GM21717 (cell line): ENCODE results near the gene DNM1L.
"Not testable (repeated sequence)": the region's sequence is repeated elsewhere in the genome, so short reads cannot be mapped to it uniquely, and the experiment has no call there.

ENCODE experiments used
- ATAC-seq: cut with Tn5 transposase; IDR thresholded peaks from one replicate; pipeline ENCODE4 v1.9.1; 2021; ENCODE audit warnings: mild to moderate bottlenecking, moderate library complexity; ENCODE audit not compliant: unreplicated experiment

DNM1L gene

DNA sequence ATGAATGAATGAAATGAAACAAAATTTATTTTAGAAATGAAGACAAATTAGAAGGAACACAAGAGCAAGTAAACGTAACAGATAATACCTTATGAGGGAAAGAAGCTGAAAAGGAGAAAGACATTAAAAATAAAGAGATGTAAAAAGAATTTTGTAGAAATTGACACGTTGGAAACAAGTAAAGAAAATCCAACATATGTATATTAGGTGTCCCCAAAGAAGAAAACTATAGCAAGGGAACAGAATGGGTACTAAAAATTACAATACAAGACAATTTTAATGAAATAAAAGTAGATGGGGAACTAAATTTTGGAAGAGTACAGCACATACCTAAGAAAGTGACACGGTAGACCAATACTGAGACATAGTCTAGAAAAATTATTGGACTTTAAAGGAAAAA lies 16.7 kb downstream of the DNM1L start:
- ATAC-seq: no peak

GRCh38 chr12:32697445-32697844 lies 18.3 kb downstream of the DNM1L start:
- ATAC-seq: no peak

- ATAC-seq: no peak
Observed at GRCh38 chr12:32698285-32698684, 19.2 kb downstream of the DNM1L start.

GRCh38 chr12:32699437-32699836 lies 20.3 kb downstream of the DNM1L start:
- not testable (repeated sequence) for ATAC-seq

DNA sequence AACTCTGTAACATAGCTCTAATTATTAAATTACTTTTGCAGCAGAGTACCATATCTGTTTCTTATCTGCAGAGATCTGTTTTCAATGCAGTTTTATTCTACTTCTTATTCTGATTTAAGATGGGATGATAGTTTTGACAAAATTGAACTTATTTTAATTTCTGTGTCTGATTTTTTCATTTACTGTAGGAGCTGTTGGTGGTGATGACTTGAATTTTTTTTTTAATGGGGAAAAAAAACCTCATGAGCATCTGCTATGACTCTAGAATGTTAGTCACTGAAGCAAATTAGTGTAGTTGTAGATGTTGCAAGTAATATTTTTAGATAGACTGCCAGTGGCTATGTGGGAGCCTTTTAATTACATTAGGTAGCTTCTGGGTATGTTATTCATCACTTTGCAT lies 23.4 kb downstream of the DNM1L start:
- ATAC-seq: no peak

- no peak for ATAC-seq
Observed at GRCh38 chr12:32702946-32703345, 23.8 kb downstream of the DNM1L start.

DNA sequence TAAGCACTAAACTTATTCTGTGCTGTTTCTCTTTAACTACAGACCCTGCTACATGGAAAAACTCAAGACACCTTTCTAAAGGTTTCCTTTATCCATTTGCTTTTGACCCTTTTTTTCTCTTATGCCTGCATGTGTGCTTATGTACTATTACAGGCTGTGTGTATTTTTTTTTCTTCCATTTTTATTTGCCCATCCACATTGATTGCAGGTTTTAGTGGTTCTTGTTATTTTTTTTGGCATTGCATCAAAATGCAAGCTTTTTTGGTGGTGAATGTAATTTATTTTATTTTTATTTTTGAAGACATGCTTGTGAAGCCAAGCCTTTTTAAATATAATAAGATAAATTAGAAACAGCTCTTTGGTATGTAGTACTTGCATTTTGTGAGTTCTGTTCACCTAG lies 26.7 kb downstream of the DNM1L start:
- ATAC-seq: no peak

DNA sequence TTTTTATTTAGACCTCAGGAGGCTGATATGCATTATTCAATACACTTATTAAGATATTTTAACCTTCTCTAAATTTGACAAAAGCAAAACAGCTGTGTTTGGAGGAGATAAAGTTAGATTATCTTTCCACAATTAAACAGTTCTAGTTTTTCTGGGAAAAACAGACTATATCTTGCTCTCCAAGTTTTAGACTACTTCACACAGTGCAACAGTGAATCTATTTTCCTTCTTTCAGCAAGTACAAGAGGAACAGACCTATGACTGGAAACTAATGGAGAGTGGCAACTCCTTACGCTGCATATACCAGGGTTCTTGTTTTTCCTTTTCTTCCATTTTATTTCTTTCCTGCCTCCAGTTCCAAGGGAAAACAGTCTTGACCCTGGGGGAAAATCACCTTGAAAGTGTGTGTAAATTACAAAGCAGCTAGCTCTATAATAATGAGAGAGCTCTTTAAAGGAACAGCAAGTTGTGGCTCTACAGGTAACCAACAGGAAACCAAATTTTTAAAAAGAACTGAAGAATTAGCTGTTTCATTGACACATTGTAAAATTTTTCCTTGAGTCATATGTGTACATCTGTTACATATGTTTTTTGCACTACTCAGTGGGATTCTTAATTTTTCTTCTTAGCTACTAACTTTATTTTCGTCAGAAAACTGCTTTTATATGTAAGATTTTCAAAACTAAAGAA lies 27.4 kb downstream of the DNM1L start:
- no peak for ATAC-seq

GRCh38 chr12:32708926-32709325 lies 29.8 kb downstream of the DNM1L start:
- ATAC-seq: no peak

GRCh38 chr12:32714772-32715171 lies 35.7 kb downstream of the DNM1L start:
- ATAC-seq: no peak

DNA sequence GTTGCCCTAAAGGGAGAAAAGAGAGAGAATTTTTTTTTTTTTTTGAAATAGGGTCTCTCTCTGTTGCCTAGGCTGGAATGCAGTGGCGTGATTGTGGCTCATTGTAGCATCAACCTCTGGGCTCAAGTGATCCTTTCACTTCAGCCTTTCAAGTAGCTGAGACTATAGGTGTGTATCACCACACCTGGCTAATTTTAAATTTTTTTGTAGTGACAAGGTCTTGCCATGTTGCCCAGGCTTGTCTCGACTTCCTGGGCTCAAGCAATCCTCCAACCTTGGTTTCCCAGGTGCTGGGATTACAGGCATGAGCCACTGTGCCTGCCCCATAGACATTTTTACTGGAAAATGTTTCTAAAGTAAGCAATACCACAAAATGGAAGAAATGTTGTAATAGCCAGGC lies 39.8 kb downstream of the DNM1L start:
- no peak for ATAC-seq

DNA sequence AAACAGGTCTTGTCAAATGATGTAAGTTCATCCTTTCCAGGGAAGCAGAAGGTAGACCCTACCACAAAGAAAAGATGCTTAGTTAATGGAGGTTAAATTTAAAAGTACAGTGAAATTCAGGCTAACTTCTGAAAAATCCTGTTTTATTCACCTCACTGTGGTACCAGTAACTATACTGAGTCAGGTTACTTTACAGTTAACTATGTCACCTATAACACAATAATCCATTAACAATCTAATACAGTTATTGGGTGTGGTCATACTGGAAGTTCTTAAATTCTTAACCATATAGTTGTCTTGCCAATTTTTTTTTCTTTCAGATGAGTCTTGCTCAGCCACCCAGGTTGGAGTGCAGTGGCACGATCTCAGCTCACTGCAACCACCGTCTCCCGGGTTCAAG lies 46.2 kb downstream of the DNM1L start:
- ATAC-seq: not testable (repeated sequence)

DNA sequence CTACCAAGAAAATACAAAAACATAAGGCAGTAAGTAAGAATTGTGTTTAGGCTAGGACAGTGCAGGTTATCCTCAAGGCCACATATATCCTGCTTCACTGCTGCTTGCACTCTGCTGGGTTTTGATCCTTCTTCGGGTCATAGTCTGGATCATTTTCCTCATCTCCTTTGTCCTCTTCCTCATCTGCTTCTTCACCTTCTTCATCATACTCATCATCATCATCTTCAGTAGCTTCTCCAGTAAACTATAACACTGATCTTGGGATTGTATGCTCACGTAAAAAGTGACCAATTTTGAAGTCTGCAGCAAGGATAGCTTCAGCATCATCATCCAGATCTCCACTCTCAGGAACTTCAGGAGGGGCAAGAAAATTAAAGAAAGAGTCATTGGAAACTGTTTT lies 47.2 kb downstream of the DNM1L start:
- no peak for ATAC-seq

- no peak for ATAC-seq
Observed at GRCh38 chr12:32727237-32727636, 48.1 kb downstream of the DNM1L start.

- no peak for ATAC-seq
Observed at GRCh38 chr12:32734952-32735351, 55.9 kb downstream of the DNM1L start.

DNA sequence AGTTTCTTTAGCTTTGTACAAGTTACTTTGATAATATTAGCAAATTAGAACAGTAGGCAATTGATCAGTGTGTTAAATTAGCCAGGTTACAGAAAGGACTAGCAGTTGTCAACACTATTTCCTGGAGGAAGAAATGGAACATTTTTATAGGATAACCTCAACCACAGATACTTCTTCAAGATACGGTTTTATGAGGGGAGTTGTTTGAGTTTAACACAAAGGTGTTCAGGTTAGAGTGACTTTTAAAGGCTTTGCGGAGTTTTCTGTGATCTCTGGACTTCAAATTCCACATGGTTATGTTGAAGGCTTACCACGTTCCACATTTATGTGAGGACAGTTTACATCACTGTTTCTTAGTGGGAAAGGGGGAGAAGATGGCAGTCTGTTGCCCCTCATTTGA lies 57.3 kb downstream of the DNM1L start:
- no peak for ATAC-seq

- no peak for ATAC-seq
Observed at GRCh38 chr12:32737715-32738114, 58.6 kb downstream of the DNM1L start.

GRCh38 chr12:32739279-32739678 lies 60.2 kb downstream of the DNM1L start:
- ATAC-seq: no peak

- ATAC-seq: no peak
Observed at GRCh38 chr12:32742133-32742532, 63.0 kb downstream of the DNM1L start.

- no peak for ATAC-seq
Observed at GRCh38 chr12:32743264-32743663, 64.2 kb downstream of the DNM1L start.

GRCh38 chr12:32753605-32754004 lies 74.5 kb downstream of the DNM1L start:
- no peak for ATAC-seq

DNA sequence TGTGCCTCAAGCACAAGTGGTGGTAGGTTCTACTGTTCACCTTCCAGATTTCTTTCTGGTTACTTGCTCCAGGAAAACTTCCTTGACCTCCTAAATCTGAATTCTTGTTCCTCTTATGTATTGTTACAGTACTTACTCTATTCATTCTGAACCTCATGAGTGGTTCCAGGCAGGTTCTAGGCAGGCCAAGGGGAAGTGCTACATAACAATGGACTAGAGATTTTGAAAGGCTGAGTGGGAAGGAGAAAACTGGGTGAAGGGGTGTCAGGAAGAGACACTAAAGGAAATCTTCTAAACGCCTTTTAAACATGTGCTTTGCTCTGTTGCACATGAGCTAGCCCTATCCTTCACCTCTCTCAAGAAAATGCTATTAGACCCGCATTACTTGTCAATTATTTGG lies 75.0 kb downstream of the DNM1L start:
- ATAC-seq: no peak

DNA sequence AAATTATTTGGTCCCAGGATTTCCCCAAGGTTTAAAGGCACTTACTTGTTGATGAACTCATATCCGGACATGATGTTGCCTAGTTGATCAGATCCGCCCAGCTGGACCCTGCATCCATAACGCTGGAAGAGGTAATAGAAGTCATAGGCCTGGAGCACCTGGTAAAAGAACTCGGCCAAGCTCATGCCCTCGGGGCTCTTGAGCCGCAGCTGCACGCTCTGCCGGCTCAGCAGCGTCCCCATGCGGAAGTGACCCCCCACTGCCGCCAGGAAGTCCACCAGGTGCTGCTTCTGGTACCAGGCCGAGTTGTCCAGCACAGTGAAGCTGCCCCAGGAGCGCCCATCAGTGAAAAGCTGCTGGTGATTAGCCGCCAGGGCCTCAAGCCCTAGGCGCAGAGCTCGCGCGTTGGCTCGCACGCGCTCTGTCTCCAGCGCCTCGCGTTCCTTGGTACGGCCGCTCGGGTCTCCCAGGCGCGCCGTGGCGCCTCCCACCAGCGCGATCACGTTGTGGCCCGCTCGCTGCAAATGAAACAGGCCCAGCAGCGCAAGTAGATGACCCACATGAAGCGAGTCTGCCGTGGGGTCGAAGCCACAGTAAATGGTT lies 76.1 kb downstream of the DNM1L start:
- ATAC-seq: peak; percentile 68
